HepG2 (cell line): ENCODE measurements around the gene ADAM15. TPM values are rescaled to one million over a fixed set of nuclear protein-coding genes. Genes with fewer than 3 reads are reported as not detected.

ENCODE experiments used
- BATF2 ChIP-seq: sonication (generic); formaldehyde crosslinking; IDR thresholded peaks from 2 replicates; pipeline ENCODE4 v1.8.0; 2022; ENCODE audit warnings: mild to moderate bottlenecking, missing genetic modification reagents, moderate library complexity
- BRF2 ChIP-seq: sonication (generic); formaldehyde crosslinking; IDR thresholded peaks from 2 replicates; pipeline ENCODE4 v1.8.1; 2022; ENCODE audit warnings: mild to moderate bottlenecking, missing genetic modification reagents
- DRAP1 ChIP-seq: IDR thresholded peaks from 2 replicates; pipeline ENCODE4 v1.6.1; 2016; ENCODE audit warnings: missing genetic modification reagents, missing compliant biosample characterization
- ETV6 ChIP-seq: sonication (generic); formaldehyde crosslinking; conservative IDR thresholded peaks from 2 replicates; pipeline ENCODE4 v1.4.0; 2020; ENCODE audit warnings: missing genetic modification reagents
- GMEB2 ChIP-seq: IDR thresholded peaks from 2 replicates; pipeline ENCODE4 v1.6.1; 2016; ENCODE audit warnings: missing biosample characterization, missing genetic modification reagents, low read depth
- HDAC2 ChIP-seq: sonication (generic); formaldehyde crosslinking; IDR thresholded peaks from 2 replicates; pipeline ENCODE4 v1.4.0; 2020; ENCODE audit warnings: missing genetic modification reagents
- HDAC6 ChIP-seq: fragments of 200-600 bp; sonication (generic); IDR thresholded peaks from 2 replicates; pipeline ENCODE4 v1.7.0; 2017; ENCODE audit warnings: mild to moderate bottlenecking, antibody characterized with exemption, low read length, low read depth
- MLLT10 ChIP-seq: sonication (generic); formaldehyde crosslinking; IDR thresholded peaks from 2 replicates; pipeline ENCODE4 v1.4.0; 2020; ENCODE audit warnings: missing genetic modification reagents
- NFE2 ChIP-seq: sonication (generic); formaldehyde crosslinking; IDR thresholded peaks from 2 replicates; pipeline ENCODE4 v1.4.0; 2020; ENCODE audit warnings: missing genetic modification reagents
- NKX3-1 ChIP-seq: sonication (generic); formaldehyde crosslinking; IDR thresholded peaks from 2 replicates; pipeline ENCODE4 v1.5.0; 2020; ENCODE audit warnings: missing genetic modification reagents
- PCBP1 ChIP-seq: fragments of 200-400 bp; formaldehyde crosslinking; IDR thresholded peaks from 2 replicates; pipeline ENCODE4 v1.6.1; 2017; ENCODE audit warnings: mild to moderate bottlenecking, low read depth, low read length, borderline replicate concordance
- SNAPC5 ChIP-seq: sonication (generic); formaldehyde crosslinking; IDR thresholded peaks from 2 replicates; pipeline ENCODE4 v1.8.1; 2023; ENCODE audit warnings: mild to moderate bottlenecking, missing genetic modification reagents, borderline replicate concordance
- ZFP1 ChIP-seq: IDR thresholded peaks from 2 replicates; pipeline ENCODE4 v1.6.1; 2016
- ZNF318 ChIP-seq: sonication (generic); formaldehyde crosslinking; IDR thresholded peaks from 2 replicates; pipeline ENCODE4 v1.4.0; 2020; ENCODE audit warnings: mild to moderate bottlenecking, missing genetic modification reagents
- ZNF326 ChIP-seq: sonication (generic); formaldehyde crosslinking; IDR thresholded peaks from 2 replicates; pipeline ENCODE4 v1.4.0; 2020; ENCODE audit warnings: missing genetic modification reagents, borderline replicate concordance
- ZNF546 ChIP-seq: sonication (generic); formaldehyde crosslinking; conservative IDR thresholded peaks from 2 replicates; pipeline ENCODE4 v1.8.1; 2023; ENCODE audit warnings: mild to moderate bottlenecking, missing genetic modification reagents
- ZNF670 ChIP-seq: sonication (generic); formaldehyde crosslinking; IDR thresholded peaks from 2 replicates; pipeline ENCODE4 v1.8.0; 2022; ENCODE audit warnings: mild to moderate bottlenecking, missing genetic modification reagents, borderline replicate concordance
- ZSCAN25 ChIP-seq: sonication (generic); formaldehyde crosslinking; IDR thresholded peaks from 2 replicates; pipeline ENCODE4 v1.8.0; 2022; ENCODE audit warnings: mild to moderate bottlenecking, missing genetic modification reagents
- polyA plus RNA-seq, 8 experiments: library from polyadenylated mRNA; depleted of rRNA in 3 of 8; stranded (reverse) in 7 of 8; unstranded in 1 of 8; fragments of >200 nt; fragmentation: Illumina TruSeq in 4 of 8; extraction: Trizol in 4 of 8; gene quantifications; 2 replicates each; pipeline versions ENCODE4 v1.2.1 to v1.2.3, GENCODE V29; 2011 to 2016; ENCODE audit warnings: low read depth in 4 of 8, missing spikeins in 1 of 8, mixed read lengths in 1 of 8; ENCODE audit not compliant: insufficient read depth in 1 of 8
- total RNA-seq, 5 experiments: library from RNA; depleted of rRNA; stranded (reverse); fragments of >200 nt; fragmentation: Illumina TruSeq; extraction: Trizol; gene quantifications; 2 replicates each; pipeline ENCODE4 v1.2.3, GENCODE V29; 2016; ENCODE audit warnings: low read depth in 1 of 5

ADAM15 gene
- total and polyA plus RNA-seq, 2 of the 13 experiments (the other 11 are each of a cell fraction or from before 2014, with no cell fraction given): 17.9 to 25.6 TPM

GRCh38 chr1:155070721-155071569, 19.8 kb downstream of the ADAM15 start (continued):
- TF ChIP-seq ZNF318 (CRISPR knock-in tag) (no peak), DRAP1 (no peak), ZSCAN25 (no peak), NFE2 (CRISPR knock-in tag) (no peak), SNAPC5 (CRISPR knock-in tag) (no peak), BRF2 (no peak), GMEB2 (CRISPR knock-in tag) (no peak), ZNF326 (CRISPR knock-in tag) (no peak; the same call in 1 of the 2 replicates), BATF2 (CRISPR knock-in tag) (no peak), NKX3-1 (CRISPR knock-in tag) (no peak), HDAC2 (CRISPR knock-in tag) (no peak), ZNF546 (CRISPR knock-in tag) (no peak), ZFP1 (no peak), HDAC6 (no peak), PCBP1 (no peak), MLLT10 (CRISPR knock-in tag) (no peak), ZNF670 (CRISPR knock-in tag) (no peak), ETV6 (no peak)
